Panc1 (cell line): Measurements from ENCODE around the gene PPM1D. TPM values are rescaled to one million over a fixed set of nuclear protein-coding genes. Genes with fewer than 3 reads are reported as not detected.
"Not testable (repeated sequence)": the region's sequence is repeated elsewhere in the genome, so short reads cannot be mapped to it uniquely, and the experiment has no call there.

Source experiments
- ATAC-seq: fragments of 200-7000 bp; cut with Tn5 transposase; 2 replicates; pipeline ENCODE4 v1.9.1; 2020; ENCODE audit warnings: mild to moderate bottlenecking, moderate library complexity
- BruUV-seq: library from RNA; stranded (reverse); fragments of 400-500 nt; replicated peaks from 2 replicates; lab custom pipeline; 2021; lab: Mats Ljungman, UMichigan
- CTCF ChIA-PET: fragments of 300-600 bp; sonication (Branson Sonifier 250); formaldehyde crosslinking; loops from one replicate; lab custom pipeline; 2022; ENCODE audit warnings: antibody characterized with exemption; lab: Charles Lee
- POLR2A ChIA-PET: fragments of 300-600 bp; sonication (Branson Sonifier 250); formaldehyde crosslinking; loops from one replicate; lab custom pipeline; 2022; ENCODE audit warnings: antibody characterized with exemption; lab: Charles Lee
- DNase-seq: peaks from one replicate; pipeline ENCODE4 v3.0.0-alpha.2; 2010; ENCODE audit warnings: low read depth, low spot score
- H3K27ac ChIP-seq: 2 replicates; pipeline ENCODE4 v1.5.1; 2011; ENCODE audit warnings: mild to moderate bottlenecking, low read length, inconsistent platforms
- H3K27me3 ChIP-seq: fragments of 200-500 bp; sonication (Bioruptor generic); 2 replicates; pipeline ENCODE4 v1.6.0; 2014; ENCODE audit warnings: low read length, inconsistent platforms; ENCODE audit not compliant: control insufficient read depth, insufficient read depth
- H3K36me3 ChIP-seq: fragments of 200-500 bp; sonication (Bioruptor generic); 2 replicates; pipeline ENCODE4 v1.5.1; 2014; ENCODE audit warnings: inconsistent platforms, mild to moderate bottlenecking, low read length, moderate library complexity; ENCODE audit not compliant: control insufficient read depth, insufficient read depth
- H3K4me1 ChIP-seq: 2 replicates; pipeline ENCODE4 v1.5.1; 2011; ENCODE audit warnings: inconsistent platforms, mild to moderate bottlenecking, low read length, moderate library complexity; ENCODE audit not compliant: control insufficient read depth, insufficient read depth
- H3K4me3 ChIP-seq, 2 experiments: 2 replicates each; pipeline ENCODE4 v1.5.1; 2011 to 2012; ENCODE audit warnings: low read depth in 2 of 2, low read length in 2 of 2, mild to moderate bottlenecking in 2 of 2, inconsistent platforms in 1 of 2, moderate library complexity in 1 of 2
- H3K9me3 ChIP-seq: fragments of 200-500 bp; sonication (Bioruptor generic); 2 replicates; pipeline ENCODE4 v1.5.1; 2014; ENCODE audit warnings: low read depth, mild to moderate bottlenecking, inconsistent platforms, low read length, moderate library complexity; ENCODE audit not compliant: control insufficient read depth, insufficient read depth
- CTCF ChIP-seq: fragments of 450-650 bp; IDR thresholded peaks from 2 replicates; pipeline ENCODE4 v1.5.1; 2017; ENCODE audit warnings: mild to moderate bottlenecking
- POLR2AphosphoS5 ChIP-seq: IDR thresholded peaks from 2 replicates; pipeline ENCODE4 v1.6.1; 2012; ENCODE audit warnings: mild to moderate bottlenecking, low read depth, low read length, moderate library complexity
- REST ChIP-seq, 2 experiments: IDR thresholded peaks; 2 replicates each; pipeline ENCODE4 v1.6.1; 2011 to 2012; ENCODE audit warnings: low read depth in 2 of 2, control low read depth in 1 of 2, low read length in 1 of 2, mild to moderate bottlenecking in 1 of 2, moderate library complexity in 1 of 2; ENCODE audit not compliant: insufficient read depth in 1 of 2
- SIN3A ChIP-seq: IDR thresholded peaks from 2 replicates; pipeline ENCODE4 v1.6.1; 2012; ENCODE audit warnings: low read depth, mild to moderate bottlenecking, low read length, moderate library complexity, borderline replicate concordance; ENCODE audit not compliant: insufficient read depth
- TCF7L2 ChIP-seq: IDR thresholded peaks from 2 replicates; pipeline ENCODE4 v1.6.1; 2011; ENCODE audit warnings: mild to moderate bottlenecking, low read depth, low read length, inconsistent platforms
- in situ Hi-C: cut with HindIII; loops from 2 replicates; pipeline ENCODE4 v1.10.0; 2016; ENCODE audit warnings: low sequenced_read_pairs, low pct_unique_long_range_greater_than_20kb
- intact Hi-C: fragments of 100-400 bp; cut with micrococcal nuclease; formaldehyde crosslinking; loops from one replicate; pipeline ENCODE4 v1.10.0; 2022; ENCODE audit not compliant: unreplicated experiment
- total RNA-seq: library from RNA; stranded (reverse); gene quantifications from one replicate; pipeline ENCODE4 v1.2.1, GENCODE V29; 2021; ENCODE audit not compliant: unreplicated experiment

The PPM1D gene
- total RNA-seq, 1 experiment from 2014 or later: 7.4 TPM

- intact Hi-C loops (no loop called here), in situ Hi-C loops (no loop called here)
- Histone ChIP-seq H3K4me1 (no peaks in the 10 kb centered on the region), H3K9me3 (no peaks in the 10 kb centered on the region), H3K4me3 (no peak overlapping the region), H3K36me3 (no peaks in the 10 kb centered on the region), H3K27ac (no peak overlapping the region), H3K27me3 (no peaks in the 10 kb centered on the region)
- ChIA-PET CTCF (no interaction called here), POLR2A (no interaction called here)
- ATAC-seq: no peak
- BruUV-seq: no TSS peak
- no peak for TF ChIP-seq SIN3A
- no peak for TF ChIP-seq CTCF
- no peak for TF ChIP-seq TCF7L2
- TF ChIP-seq POLR2AphosphoS5: no peak
- no peak for TF ChIP-seq REST (IDR thresholded peaks at IDR 0.05; ENCODE audit: insufficient read depth in 1 of 2, low read depth in 2 of 2, low read length in 1 of 2)
- DNase-seq: no peak
Observed at GRCh38 chr17:60592750-60593149, 7.2 kb upstream of the PPM1D start.

- H3K27ac ChIP-seq, H3K4me1 ChIP-seq, in situ Hi-C loops, H3K9me3 ChIP-seq, BruUV-seq, H3K4me3 ChIP-seq, CTCF ChIA-PET, ATAC-seq, intact Hi-C loops, H3K36me3 ChIP-seq, DNase-seq, H3K27me3 ChIP-seq: not testable (repeated sequence)
- POLR2A ChIA-PET: interaction anchor here (0.6 kb wide), 1 partner anchor 74 kb away, joined by 7 read pairs; no protein-coding TSS in a partner anchor
Observed at GRCh38 chr17:60593441-60594036, 6.5 kb upstream of the PPM1D start.

GRCh38 chr17:60594170-60594569, 5.8 kb upstream of the PPM1D start:
- H3K9me3 ChIP-seq, DNase-seq, CTCF ChIA-PET, H3K27ac ChIP-seq, H3K36me3 ChIP-seq, in situ Hi-C loops, BruUV-seq, H3K4me3 ChIP-seq, ATAC-seq, intact Hi-C loops, H3K27me3 ChIP-seq, H3K4me1 ChIP-seq: not testable (repeated sequence)
- POLR2A ChIA-PET: interaction anchor here (0.6 kb wide), 1 partner anchor 75 kb away, joined by 7 read pairs; no protein-coding TSS in a partner anchor
